Colonic mucosa (tissue), 4 donors: ENCODE measurements around the gene NPC2. TPM values are rescaled to one million over a fixed set of nuclear protein-coding genes. Genes with fewer than 3 reads are reported as not detected.

Experiments used
- DNase-seq: peaks from one replicate; pipeline ENCODE4 v3.0.0-alpha.2; 2020
- H3K27ac ChIP-seq: fragments of 200-600 bp; one replicate; pipeline ENCODE4 v1.8.0; 2021
- H3K27me3 ChIP-seq: fragments of 200-600 bp; one replicate; pipeline ENCODE4 v1.8.0; 2021
- H3K36me3 ChIP-seq: fragments of 200-600 bp; one replicate; pipeline ENCODE4 v1.8.0; 2021
- H3K4me1 ChIP-seq: fragments of 200-600 bp; one replicate; pipeline ENCODE4 v1.8.0; 2021; ENCODE audit warnings: mild to moderate bottlenecking
- H3K4me3 ChIP-seq: fragments of 200-600 bp; one replicate; pipeline ENCODE4 v1.8.0; 2021
- H3K9ac ChIP-seq, 2 donors: one replicate each; pipeline ENCODE4 v1.7.0; 2013; ENCODE audit warnings: control low read depth in 2 of 2, low read depth in 2 of 2, low read length in 2 of 2
- H3K9me3 ChIP-seq: fragments of 200-600 bp; one replicate; pipeline ENCODE4 v1.8.0; 2021
- intact Hi-C: fragments of 100-400 bp; cut with DNase I; formaldehyde crosslinking; loops from one replicate; pipeline ENCODE4 v1.14.1; 2022
- total RNA-seq, 2 donors: library from RNA; stranded (reverse); fragmentation: NEBNext Ultra II Directional in 1 of 2; extraction: Animal tissue kit (Norgen Biotek cat#: 25700) in 1 of 2; gene quantifications; one replicate each; pipeline ENCODE4 v1.2.1, GENCODE V29; 2021
- TF ChIP-seq, protein P1 (sequence below): fragments of 200-600 bp; IDR thresholded peaks from one replicate; pipeline ENCODE4 v1.8.0; 2022; ENCODE audit warnings: antibody characterized with exemption, mild to moderate bottlenecking
- donor health status: healthy.
- donor health status: DM: no; HTN: no; CAD: no.
- donor health status: DM: no; HTN: no; CAD: no.

The NPC2 gene
- total RNA-seq, 2 donors from 2014 or later: 93.6 to 233 TPM

DNA sequence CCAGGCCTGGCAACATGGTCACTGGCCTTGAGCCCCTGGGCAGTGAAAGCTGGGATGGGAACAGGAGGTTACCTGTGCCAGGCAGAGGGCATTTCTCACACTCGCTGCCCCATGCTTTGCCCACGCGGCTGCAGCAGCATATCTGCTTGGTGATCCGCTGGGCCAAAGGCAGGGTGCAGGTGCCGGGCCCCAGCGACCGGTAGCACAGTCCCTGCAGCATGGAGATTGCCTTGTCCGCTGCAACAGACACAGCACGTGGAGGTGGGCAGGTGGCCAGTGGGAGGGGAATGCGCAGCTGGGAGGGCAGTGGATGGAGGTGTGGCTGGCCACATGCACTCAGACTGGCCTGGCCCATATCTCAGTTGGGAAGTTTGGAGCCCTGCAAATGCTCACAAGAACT lies 35.8 kb upstream of the NPC2 start:
- TF ChIP-seq, protein P1, sequence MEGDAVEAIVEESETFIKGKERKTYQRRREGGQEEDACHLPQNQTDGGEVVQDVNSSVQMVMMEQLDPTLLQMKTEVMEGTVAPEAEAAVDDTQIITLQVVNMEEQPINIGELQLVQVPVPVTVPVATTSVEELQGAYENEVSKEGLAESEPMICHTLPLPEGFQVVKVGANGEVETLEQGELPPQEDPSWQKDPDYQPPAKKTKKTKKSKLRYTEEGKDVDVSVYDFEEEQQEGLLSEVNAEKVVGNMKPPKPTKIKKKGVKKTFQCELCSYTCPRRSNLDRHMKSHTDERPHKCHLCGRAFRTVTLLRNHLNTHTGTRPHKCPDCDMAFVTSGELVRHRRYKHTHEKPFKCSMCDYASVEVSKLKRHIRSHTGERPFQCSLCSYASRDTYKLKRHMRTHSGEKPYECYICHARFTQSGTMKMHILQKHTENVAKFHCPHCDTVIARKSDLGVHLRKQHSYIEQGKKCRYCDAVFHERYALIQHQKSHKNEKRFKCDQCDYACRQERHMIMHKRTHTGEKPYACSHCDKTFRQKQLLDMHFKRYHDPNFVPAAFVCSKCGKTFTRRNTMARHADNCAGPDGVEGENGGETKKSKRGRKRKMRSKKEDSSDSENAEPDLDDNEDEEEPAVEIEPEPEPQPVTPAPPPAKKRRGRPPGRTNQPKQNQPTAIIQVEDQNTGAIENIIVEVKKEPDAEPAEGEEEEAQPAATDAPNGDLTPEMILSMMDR: no peak
- H3K27me3 ChIP-seq: no peaks in the 10 kb centered on the region
- H3K9me3 ChIP-seq: no peaks in the 10 kb centered on the region
- intact Hi-C loops: no loop called here
- DNase-seq: no peak
- H3K9ac ChIP-seq: no peak overlapping the region
- H3K27ac ChIP-seq: no peak overlapping the region
- H3K36me3 ChIP-seq: no peaks in the 10 kb centered on the region
- no peak overlapping the region for H3K4me3 ChIP-seq
- no peaks in the 10 kb centered on the region for H3K4me1 ChIP-seq

DNA sequence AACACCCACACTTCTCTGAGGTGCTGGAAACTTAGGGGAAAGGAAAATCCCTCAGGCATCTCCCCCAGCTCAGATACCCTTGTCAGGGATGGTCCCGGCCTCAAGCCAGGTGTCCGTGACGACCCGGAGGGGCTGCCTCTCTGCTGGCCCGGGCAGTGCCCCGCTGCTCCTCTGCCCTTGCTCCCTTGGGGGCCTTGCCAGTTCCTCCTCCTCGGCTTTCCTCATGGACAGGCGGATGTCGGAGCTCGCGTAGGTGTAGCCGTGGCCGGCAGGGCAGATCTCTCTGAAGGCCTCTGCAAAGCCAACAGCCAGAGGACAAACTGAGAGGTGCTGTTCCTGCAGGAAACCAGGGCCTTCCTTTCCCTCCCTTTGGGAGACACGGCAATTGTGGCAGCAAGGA lies 35.3 kb upstream of the NPC2 start:
- TF ChIP-seq, protein P1: no peak
- H3K9ac ChIP-seq: no peak overlapping the region
- H3K27me3 ChIP-seq: no peaks in the 10 kb centered on the region
- intact Hi-C loops: no loop called here
- H3K4me3 ChIP-seq: no peak overlapping the region
- no peaks in the 10 kb centered on the region for H3K36me3 ChIP-seq
- no peaks in the 10 kb centered on the region for H3K4me1 ChIP-seq
- H3K9me3 ChIP-seq: no peaks in the 10 kb centered on the region
- no peak for DNase-seq
- H3K27ac ChIP-seq: no peak overlapping the region

DNA sequence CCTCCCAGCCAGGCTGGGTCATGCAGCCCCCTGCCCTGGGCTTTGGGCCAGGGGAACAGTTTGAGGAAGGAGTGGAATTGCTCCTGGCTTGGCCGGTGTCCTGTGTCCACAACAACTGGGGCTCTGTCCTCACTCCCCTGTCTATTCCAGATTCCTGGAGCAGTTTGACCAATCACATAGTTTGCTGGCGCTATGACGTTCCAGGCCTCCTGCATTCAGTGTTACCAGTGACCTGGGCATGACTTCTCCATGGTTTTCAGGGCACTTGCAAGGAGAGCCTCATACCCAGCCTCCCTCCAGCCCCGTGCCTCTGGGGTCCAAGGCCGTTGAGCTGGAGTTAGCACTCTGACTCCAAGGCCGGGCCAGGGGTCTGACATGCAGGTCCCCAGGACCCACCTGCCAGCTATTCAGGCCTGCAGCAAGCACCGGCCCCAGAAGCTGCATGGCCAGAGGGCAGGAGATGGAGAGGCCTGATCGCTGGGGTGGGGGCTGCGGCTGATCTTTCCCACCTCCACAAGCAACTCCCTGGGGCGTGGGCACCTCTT lies 34.7 kb upstream of the NPC2 start:
- H3K27ac ChIP-seq: no peak overlapping the region
- H3K4me3 ChIP-seq: no peak overlapping the region
- DNase-seq: no peak
- H3K4me1 ChIP-seq: no peaks in the 10 kb centered on the region
- H3K9ac ChIP-seq: no peak overlapping the region
- H3K36me3 ChIP-seq: no peaks in the 10 kb centered on the region
- intact Hi-C loops: no loop called here
- no peaks in the 10 kb centered on the region for H3K27me3 ChIP-seq
- H3K9me3 ChIP-seq: no peaks in the 10 kb centered on the region
- TF ChIP-seq, protein P1: no peak

DNA sequence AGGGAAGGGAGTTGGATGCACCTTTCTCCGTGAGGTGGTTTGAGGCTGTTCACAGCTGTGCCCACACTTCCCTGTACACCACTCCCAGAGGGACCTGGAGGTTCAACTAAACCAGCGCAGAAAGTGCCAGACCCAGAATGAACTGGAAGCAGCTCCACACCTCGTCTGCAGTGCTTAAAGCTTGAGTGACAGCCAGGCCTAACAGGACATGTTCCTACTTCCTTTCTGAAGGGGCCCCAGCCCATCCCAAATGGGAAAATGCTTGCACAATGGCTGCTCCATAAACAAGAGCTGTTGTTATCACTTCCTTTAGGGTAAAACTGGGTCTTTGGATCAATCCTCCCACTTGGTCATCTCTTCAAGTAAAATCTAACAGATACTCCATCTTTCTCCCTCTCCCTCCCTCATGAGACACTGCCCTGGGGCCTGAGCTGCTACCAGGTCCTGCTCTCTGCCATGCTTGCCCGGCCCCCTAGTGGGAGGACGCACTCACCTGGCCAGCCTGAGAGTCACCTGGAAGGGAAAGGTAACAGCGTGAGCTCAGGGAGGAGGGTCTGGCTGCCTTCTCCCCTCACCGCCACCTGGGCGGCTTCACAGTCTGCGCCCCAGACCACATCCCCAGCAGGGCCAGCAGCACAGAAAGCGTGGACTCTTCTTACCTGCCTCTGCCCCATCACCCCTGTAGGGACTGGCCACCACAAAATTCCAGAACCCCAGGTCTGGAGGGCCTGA lies 33.9 kb upstream of the NPC2 start:
- no peak overlapping the region for H3K9ac ChIP-seq

DNA sequence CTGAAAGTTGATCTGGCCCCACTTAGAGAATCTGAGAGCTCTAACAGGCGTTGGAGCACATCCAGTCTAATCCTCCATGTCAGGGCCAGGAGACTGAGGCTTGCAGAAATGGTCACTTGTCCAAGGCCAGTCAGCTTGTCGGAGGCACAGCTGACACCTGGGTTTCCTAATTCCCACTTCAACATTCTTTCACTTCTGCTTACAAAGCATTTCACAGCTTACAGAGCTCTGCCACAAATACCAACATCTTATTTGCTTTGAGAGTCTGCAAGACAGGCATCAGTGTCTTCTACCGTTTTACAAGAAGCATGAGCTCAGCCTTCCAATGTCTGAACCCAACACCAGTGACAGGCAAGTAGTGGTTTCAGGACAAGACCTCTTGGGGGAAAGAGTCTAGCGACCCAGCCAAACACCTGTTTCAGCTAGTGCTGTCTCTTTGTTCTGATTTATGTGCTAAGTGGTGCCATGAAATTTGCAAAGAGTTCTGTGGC lies 32.3 kb upstream of the NPC2 start:
- Histone ChIP-seq H3K27ac (no peak overlapping the region), H3K9me3 (no peaks in the 10 kb centered on the region), H3K9ac (no peak overlapping the region), H3K4me3 (no peak overlapping the region), H3K4me1 (no peaks in the 10 kb centered on the region), H3K27me3 (no peaks in the 10 kb centered on the region), H3K36me3 (no peaks in the 10 kb centered on the region)
- DNase-seq: no peak
- intact Hi-C loops: no loop called here
- TF ChIP-seq, protein P1: no peak

More for the DNA sequence above, 33.9 kb upstream of the NPC2 start:
- TF ChIP-seq, protein P1: no peak
- Histone ChIP-seq H3K27ac (no peak overlapping the region), H3K4me1 (no peaks in the 10 kb centered on the region), H3K36me3 (no peaks in the 10 kb centered on the region), H3K4me3 (no peak overlapping the region), H3K9me3 (no peaks in the 10 kb centered on the region), H3K27me3 (no peaks in the 10 kb centered on the region)
- DNase-seq: no peak
- intact Hi-C loops: no loop called here
